ENCODE data around the gene NSMCE1. TPM values are rescaled to one million over a fixed set of nuclear protein-coding genes. Genes with fewer than 3 reads are reported as not detected.

The NSMCE1 gene
- total RNA-seq, 1 experiment from 2014 or later, result 16.1 TPM

- in situ Hi-C loops (cut with HindIII; ENCODE audit: low sequenced_read_pairs), result no loop called here
- DNase-seq (ENCODE audit: low spot score), result no peak
Observed at GRCh38 chr16:27182906-27183405, 85.6 kb downstream of the NSMCE1 start.

GRCh38 chr16:27181019-27181790 is 87.4 kb downstream of the NSMCE1 start:
- in situ Hi-C loops (cut with HindIII; ENCODE audit: low sequenced_read_pairs), result no loop called here
- DNase-seq (ENCODE audit: low spot score), result no peak

- peak; percentile 68 for DNase-seq (ENCODE audit: low spot score)
- in situ Hi-C loops (cut with HindIII; ENCODE audit: low sequenced_read_pairs), result no loop called here
Observed at GRCh38 chr16:27179500-27180072, 89.0 kb downstream of the NSMCE1 start.

- no peak for DNase-seq (ENCODE audit: low spot score)
- in situ Hi-C loops (cut with HindIII; ENCODE audit: low sequenced_read_pairs), result no loop called here
Observed at GRCh38 chr16:27177031-27177774, 91.4 kb downstream of the NSMCE1 start.

GRCh38 chr16:27175888-27176287 is 92.7 kb downstream of the NSMCE1 start:
- no peak for DNase-seq (ENCODE audit: low spot score)
- in situ Hi-C loops (cut with HindIII; ENCODE audit: low sequenced_read_pairs), result no loop called here

Other genes starting within 250 kb of the NSMCE1 start
- not detected in 2 replicates for gene C16orf82, start 201.8 kb downstream of the NSMCE1 start, total RNA-seq (2014; rRNA removed; shearing (Covaris generic))
- gene KDM8, start 65.2 kb downstream of the NSMCE1 start, total RNA-seq (2014; rRNA removed; shearing (Covaris generic)), result 7.4 and 11.5 TPM in 2 replicates
- 12.1 and 22.7 TPM in 2 replicates for gene IL4R, start 45.2 kb upstream of the NSMCE1 start, total RNA-seq (2014; rRNA removed; shearing (Covaris generic))
- gene IL21R, start 133.4 kb upstream of the NSMCE1 start, total RNA-seq (2014; rRNA removed; shearing (Covaris generic)), result 0.18 TPM in 1 of 2 replicates, not detected in the other

Measured in G401 (cell line).